IPS-15b (cell line): Measurements from ENCODE around the gene RAB11FIP3.

Experiments used
- H3K27me3 ChIP-seq: one replicate; pipeline ENCODE4 v1.6.1; 2013; ENCODE audit warnings: low read length; ENCODE audit not compliant: control insufficient read depth, insufficient read depth
- H3K36me3 ChIP-seq: one replicate; pipeline ENCODE4 v1.6.1; 2013; ENCODE audit warnings: low read length; ENCODE audit not compliant: control insufficient read depth, insufficient read depth
- H3K4me1 ChIP-seq: one replicate; pipeline ENCODE4 v1.6.1; 2013; ENCODE audit warnings: mild to moderate bottlenecking, low read length; ENCODE audit not compliant: control insufficient read depth, insufficient read depth
- H3K4me3 ChIP-seq: one replicate; pipeline ENCODE4 v1.5.1; 2013; ENCODE audit warnings: low read depth, low read length
- H3K9ac ChIP-seq: one replicate; pipeline ENCODE4 v1.6.1; 2013; ENCODE audit warnings: low read depth, mild to moderate bottlenecking, low read length
- H3K9me3 ChIP-seq: one replicate; pipeline ENCODE4 v1.6.1; 2013; ENCODE audit warnings: mild to moderate bottlenecking, low read length; ENCODE audit not compliant: control insufficient read depth, insufficient read depth

The RAB11FIP3 gene

GRCh38 chr16:397736-398332, 27.6 kb upstream of the RAB11FIP3 start:
- Histone ChIP-seq H3K9ac (peak overlapping the region; percentile 13), H3K9me3 (no peaks in the 10 kb centered on the region), H3K4me3 (no peak overlapping the region), H3K4me1 (peaks cover 7% of the 10 kb centered on the region), H3K36me3 (peaks cover 9% of the 10 kb centered on the region), H3K27me3 (no peaks in the 10 kb centered on the region)

- H3K27me3 ChIP-seq = no peaks in the 10 kb centered on the region
- no peaks in the 10 kb centered on the region for H3K9me3 ChIP-seq
- H3K36me3 ChIP-seq = peaks cover 9% of the 10 kb centered on the region
- peaks cover 7% of the 10 kb centered on the region for H3K4me1 ChIP-seq
- no peak overlapping the region for H3K4me3 ChIP-seq
- H3K9ac ChIP-seq = no peak overlapping the region
These were observed 26.7 kb upstream of the RAB11FIP3 start for GRCh38 chr16:398561-399339.

- H3K27me3 ChIP-seq = no peaks in the 10 kb centered on the region
- peaks cover 9% of the 10 kb centered on the region for H3K36me3 ChIP-seq
- peaks cover 7% of the 10 kb centered on the region for H3K4me1 ChIP-seq
- H3K9me3 ChIP-seq = no peaks in the 10 kb centered on the region
- H3K4me3 ChIP-seq = no peak overlapping the region
- no peak overlapping the region for H3K9ac ChIP-seq
These were observed 26.0 kb upstream of the RAB11FIP3 start for GRCh38 chr16:399340-400019.

DNA sequence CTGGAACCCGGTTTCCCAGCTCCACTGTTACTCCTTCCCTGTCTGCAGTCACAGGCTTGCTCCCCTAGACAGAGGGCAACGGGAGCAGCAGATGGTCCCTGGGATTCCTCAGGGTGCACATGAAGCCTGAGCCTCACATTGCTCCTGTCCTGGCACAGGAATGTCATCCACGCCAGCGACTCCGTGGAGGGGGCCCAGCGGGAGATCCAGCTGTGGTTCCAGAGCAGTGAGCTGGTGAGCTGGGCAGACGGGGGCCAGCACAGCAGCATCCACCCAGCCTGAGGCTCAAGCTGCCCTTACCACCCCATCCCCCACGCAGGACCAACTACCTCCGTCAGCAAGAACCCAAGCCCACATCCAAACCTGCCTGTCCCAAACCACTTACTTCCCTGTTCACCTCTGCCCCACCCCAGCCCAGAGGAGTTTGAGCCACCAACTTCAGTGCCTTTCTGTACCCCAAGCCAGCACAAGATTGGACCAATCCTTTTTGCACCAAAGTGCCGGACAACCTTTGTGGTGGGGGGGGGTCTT, 25.3 kb upstream of the RAB11FIP3 start:
- Histone ChIP-seq H3K4me1 (peaks cover 7% of the 10 kb centered on the region), H3K9ac (no peak overlapping the region), H3K9me3 (no peaks in the 10 kb centered on the region), H3K4me3 (peak overlapping the region; percentile 68), H3K27me3 (no peaks in the 10 kb centered on the region), H3K36me3 (peaks cover 9% of the 10 kb centered on the region)

DNA sequence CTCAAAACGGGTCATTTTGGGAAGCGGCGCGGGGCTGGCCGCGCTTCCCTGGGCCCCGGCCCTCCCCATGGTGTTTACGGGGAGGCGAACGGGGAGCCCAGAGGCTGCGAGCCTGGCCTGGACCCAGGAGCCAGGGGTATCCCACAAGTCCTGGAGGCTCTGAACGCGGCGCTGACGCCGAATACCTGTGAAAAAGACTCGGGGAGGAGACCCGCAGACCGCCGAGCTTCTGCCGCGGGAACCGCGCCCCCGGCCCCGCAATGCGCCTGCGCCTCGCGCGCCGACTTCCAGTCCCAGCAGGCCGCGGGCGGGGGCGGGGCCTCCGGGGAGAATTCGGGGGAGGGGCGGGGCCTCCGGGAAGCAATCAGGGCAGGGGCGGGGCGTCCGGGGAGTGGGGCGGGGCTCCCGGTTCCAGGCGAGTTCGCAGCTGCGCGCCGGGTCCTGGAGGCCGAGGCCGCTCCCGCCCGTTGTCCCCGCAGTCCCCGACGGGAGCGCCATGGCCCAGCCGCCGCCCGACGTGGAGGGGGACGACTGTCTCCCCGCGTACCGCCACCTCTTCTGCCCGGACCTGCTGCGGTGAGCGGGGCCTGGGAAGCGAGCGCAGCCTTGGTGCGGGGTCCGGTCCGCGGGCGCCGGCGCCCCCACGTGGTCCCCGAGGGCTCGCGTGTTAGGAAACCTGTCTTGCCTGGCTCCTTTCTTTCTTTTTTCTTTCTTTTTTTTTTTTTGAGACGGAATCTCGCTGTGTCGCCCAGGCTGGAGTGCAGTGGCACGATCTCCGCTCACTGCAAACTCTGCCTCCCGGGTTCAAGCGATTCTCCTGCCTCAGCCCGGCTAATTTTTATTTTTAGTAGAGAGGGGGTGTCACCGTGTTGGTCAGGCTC, 23.7 kb upstream of the RAB11FIP3 start, which contains the start of gene DECR2:
DECR2 (plus strand) TSS at position 418 of the 881 bp plus-strand sequence; CDS start at position 497, 79 bp downstream.
- peak within 1 kb of the TSS; percentile 68 for H3K4me3 ChIP-seq
- no peaks in the 10 kb centered on the region for H3K27me3 ChIP-seq
- peaks cover 3% of the 10 kb centered on the region for H3K4me1 ChIP-seq
- peak within 1 kb of the TSS; percentile 65 for H3K9ac ChIP-seq
- H3K36me3 ChIP-seq = peaks cover 9% of the 10 kb centered on the region
- H3K9me3 ChIP-seq = no peaks in the 10 kb centered on the region

DNA sequence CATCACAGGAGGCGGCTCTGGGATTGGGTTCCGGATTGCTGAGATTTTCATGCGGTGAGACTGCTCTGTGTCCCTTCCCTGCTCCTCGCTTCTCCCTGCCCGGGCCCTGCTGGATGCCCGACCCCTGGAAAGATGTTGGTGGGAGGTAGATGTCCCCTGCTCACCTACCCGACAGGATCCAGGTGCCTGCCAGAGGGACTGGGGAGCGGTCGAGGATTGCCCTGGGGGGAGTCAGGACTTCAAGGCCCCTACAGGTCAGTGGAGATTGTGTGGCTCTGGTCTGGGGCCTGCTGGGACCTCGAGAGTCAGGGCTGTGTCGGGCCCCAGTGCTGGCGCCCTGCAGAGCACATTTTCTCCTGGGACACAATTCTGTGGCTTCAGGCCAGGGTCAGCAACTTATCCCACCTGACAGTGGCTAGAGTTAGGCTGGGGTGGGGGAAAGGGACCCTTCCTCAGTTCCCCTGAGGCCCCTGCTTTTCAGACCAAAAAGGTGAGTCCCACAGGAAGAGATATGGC, 20.4 kb upstream of the RAB11FIP3 start:
- peaks cover 3% of the 10 kb centered on the region for H3K4me1 ChIP-seq
- no peaks in the 10 kb centered on the region for H3K27me3 ChIP-seq
- H3K9ac ChIP-seq = no peak overlapping the region
- no peak overlapping the region for H3K4me3 ChIP-seq
- H3K9me3 ChIP-seq = no peaks in the 10 kb centered on the region
- H3K36me3 ChIP-seq = peaks cover 7% of the 10 kb centered on the region

DNA sequence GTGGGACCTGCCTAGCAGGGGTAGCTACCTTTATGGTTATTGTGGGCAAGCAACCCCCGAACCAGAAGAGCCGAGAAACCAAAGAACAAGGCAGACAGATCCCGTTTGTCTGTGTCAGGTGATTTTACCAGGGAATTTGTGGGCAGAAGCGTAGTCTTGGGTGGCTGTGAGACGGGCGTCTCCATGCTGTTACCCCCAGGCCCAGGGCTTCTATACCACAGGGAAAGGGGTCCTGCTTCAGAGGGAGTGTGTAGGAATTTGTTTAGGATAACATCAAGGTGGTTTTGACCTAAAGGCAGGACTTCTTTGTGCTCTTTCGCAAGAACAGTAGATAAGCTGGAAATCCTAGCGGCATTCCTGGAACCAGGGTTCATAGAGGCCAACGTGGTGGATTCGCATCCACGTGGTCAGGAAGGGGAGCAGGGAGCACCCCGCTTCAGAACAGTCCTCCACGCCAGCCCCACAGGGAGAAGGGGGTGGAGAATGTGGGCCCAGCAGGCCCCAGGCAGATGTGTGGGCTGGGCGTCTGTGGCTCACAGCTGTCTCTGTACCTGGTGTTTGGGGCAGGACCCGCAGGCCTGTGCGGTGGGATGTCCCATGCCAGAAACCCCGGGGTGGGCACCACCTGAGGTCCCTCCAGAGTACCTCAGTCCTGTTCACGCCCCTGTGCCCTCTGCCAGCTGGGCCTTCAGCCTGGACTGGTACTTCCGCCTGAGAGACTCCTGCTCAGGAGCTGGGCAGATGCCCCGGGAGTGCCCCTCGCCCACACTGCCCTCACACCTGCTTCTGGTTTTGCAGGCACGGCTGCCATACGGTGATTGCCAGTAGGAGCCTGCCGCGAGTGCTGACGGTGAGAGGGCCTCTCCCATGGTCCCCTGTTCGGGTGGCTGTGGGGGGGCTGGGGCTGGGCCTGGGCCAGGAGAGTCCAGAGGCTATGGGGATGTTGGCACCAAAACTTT, 19.6 kb upstream of the RAB11FIP3 start:
- Histone ChIP-seq H3K4me3 (no peak overlapping the region), H3K9ac (no peak overlapping the region), H3K27me3 (no peaks in the 10 kb centered on the region), H3K9me3 (no peaks in the 10 kb centered on the region), H3K4me1 (no peaks in the 10 kb centered on the region), H3K36me3 (peaks cover 10% of the 10 kb centered on the region)

- Histone ChIP-seq H3K4me1 (no peaks in the 10 kb centered on the region), H3K9ac (no peak overlapping the region), H3K4me3 (no peak overlapping the region), H3K9me3 (no peaks in the 10 kb centered on the region), H3K36me3 (peaks cover 19% of the 10 kb centered on the region), H3K27me3 (no peaks in the 10 kb centered on the region)
These were observed 18.2 kb upstream of the RAB11FIP3 start for GRCh38 chr16:407253-407652.

DNA sequence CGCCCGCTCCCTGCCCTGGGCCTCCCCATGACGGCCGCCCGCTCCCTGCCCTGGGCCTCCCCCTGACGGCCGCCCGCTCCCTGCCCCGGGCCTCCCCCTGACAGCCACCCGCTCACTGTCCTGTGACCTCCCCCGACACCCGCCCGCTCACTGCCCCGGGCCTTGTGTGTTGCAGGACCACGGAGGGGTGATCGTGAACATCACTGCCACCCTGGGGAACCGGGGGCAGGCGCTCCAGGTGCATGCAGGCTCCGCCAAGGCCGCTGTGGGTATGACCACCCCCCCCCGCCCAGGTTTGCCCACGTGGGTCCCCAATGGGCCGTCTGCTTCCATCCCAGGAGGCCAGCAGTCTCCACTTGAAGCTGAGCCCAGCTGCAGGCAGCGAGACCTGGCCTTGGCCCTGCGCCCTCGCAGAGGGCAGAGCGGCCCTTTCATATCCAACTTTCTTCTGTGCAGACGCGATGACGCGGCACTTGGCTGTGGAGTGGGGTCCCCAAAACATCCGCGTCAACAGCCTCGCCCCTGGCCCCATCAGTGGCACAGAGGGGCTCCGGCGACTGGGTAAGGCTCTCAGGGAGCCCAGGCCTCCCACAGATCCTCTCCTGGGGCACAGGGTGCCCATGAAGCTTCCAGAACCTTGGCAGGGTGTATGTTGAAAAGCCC, 14.8 kb upstream of the RAB11FIP3 start:
- Histone ChIP-seq H3K9me3 (no peaks in the 10 kb centered on the region), H3K9ac (no peak overlapping the region), H3K4me3 (no peak overlapping the region), H3K36me3 (peaks cover 19% of the 10 kb centered on the region), H3K4me1 (no peaks in the 10 kb centered on the region), H3K27me3 (no peaks in the 10 kb centered on the region)
